ENCODE measurements around the gene FBXL15. TPM values are rescaled to one million over a fixed set of nuclear protein-coding genes. Genes with fewer than 3 reads are reported as not detected.

FBXL15 gene
- polyA plus RNA-seq = 9.2 and 23.8 TPM in 2 replicates

DNA sequence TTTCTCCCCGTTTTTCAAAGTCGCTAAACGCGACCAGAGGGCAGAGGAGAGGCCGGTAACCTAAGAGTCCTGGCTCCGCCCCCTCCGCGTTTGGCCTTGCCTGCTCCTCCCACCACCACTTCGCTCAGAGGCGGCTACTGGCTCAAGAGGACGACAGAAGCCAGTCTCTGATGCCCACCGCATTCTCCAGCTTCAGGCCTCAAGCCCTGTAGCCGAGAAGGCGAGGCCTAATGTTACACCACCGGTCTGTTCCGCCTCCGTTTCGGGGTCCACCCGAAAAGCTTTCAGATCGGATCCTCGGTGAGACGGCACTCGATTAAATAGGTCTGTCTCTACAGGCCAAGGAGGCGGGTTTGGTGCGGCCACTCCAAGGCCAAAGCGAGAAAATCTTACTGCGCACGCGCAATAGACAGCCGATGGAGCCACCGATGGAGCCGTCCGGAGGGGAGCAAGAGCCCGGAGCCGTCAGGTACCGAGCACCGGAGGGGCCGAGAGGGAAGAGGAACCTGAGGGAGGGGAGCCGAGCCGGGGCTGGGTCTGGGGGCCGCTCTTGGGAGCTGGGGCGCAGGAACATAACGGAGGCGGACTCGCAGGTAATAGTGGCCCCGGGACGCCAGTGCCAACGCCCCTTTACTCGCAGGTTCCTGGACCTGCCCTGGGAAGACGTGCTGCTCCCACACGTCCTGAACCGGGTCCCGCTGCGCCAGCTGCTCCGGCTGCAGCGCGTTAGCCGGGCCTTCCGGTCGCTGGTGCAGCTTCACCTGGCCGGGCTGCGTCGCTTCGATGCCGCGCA, at the start of gene FBXL15:
Gene FBXL15, plus strand, starts transcription at position 123 of the 793 bp plus-strand sequence. Its CDS starts 294 bp downstream, at position 417.

DNA sequence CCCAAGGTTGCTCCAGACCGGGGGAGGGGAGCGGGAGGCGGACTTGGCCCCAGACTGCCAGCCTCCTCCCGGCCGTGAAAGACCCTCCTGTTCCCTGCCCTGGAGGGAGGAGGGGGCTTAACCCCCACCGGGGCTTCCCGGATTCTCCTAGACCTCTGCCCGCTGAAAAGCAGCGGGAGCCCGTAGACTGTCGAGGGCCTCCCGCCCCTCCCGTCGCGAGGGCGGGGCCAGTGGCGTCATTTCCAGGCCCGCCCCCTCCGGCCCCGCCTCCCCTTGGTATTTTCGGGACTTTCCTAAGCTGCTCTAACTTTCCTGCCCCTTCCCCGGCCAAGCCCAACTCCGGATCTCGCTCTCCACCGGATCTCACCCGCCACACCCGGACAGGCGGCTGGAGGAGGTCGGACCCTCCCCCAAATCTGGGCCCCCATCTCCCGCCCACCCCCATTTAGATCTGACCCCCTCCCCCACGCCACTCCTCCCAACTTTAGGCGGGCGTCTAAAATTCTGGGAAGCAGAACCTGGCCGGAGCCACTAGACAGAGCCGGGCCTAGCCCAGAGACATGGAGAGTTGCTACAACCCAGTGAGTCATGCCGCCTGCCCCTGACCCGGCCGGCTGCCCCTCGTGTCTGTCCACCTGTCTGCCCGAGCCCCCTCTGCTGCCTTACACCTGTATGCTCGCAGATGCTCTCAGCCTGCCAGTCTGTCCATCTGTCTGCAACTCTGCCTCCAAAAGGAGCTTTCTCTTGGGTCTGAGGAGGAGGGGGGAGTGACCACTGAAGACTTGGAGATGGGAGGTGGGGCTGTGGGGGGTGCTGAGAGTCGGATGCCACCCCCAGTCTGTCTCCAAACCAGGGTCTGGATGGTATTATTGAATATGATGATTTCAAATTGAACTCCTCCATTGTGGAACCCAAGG, 25.0 kb upstream of the FBXL15 start, which contains the start of gene NFKB2:
Gene NFKB2, plus strand, starts transcription at position 306 of the 917 bp plus-strand sequence. Its CDS starts 255 bp downstream, at position 561.

GRCh38 chr10:102418622-102419268, 1.9 kb upstream of the FBXL15 start, which contains the start of gene PSD:
TSS of gene PSD (minus strand) at chr10:102418785. CDS start at chr10:102417038, 1,747 bp downstream.

GRCh38 chr10:102432162-102432950, 11.7 kb downstream of the FBXL15 start, which contains the start of gene CUEDC2:
TSS of gene CUEDC2 (minus strand) at chr10:102432574. CDS start at chr10:102425188, 7,386 bp downstream.

DNA sequence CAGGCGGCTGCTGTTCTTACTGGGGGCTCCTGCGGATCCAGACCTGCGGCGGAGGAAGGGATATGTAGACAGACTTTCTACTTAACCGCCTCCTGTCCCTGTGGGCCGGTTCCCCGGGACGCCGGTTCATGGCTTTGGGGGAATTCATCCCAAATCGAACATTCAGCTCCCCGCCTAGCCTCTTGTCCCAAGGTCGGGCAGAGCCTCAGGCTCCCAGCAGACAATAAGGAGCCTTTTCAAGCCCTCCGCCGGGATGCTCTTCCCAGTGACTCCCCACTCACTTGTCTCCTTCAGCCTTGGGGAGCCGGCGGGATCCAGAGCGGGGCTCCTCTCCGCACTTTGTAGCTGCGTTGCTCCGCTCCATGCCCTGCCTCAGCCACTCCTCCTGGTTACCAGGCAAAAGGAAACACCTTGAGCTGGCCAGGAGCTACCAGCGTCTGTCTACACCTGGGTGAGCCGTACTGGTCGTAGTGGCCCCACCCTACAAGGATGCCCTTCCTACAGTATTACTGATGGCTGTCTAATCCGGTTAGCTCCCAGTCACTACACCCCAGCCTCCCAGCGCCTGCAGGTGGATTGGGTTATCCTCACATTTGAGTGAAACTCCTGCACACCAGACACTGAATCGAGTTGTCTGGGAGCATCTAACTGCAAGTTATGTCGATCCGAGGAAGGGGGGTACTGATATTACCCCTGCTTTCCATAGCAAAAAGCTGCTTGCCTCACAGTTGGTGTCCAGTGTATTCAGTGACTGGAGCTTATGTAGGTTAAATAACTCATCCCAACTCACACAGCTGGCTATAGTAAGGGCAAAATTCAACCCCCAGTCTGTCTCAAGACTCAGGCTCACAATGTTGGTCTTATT, 30.7 kb downstream of the FBXL15 start, which contains the start of gene C10orf95:
Gene C10orf95, minus strand, starts transcription at position 439 of the 865 bp plus-strand sequence. CDS start 450 bp downstream, outside the sequence.

Other genes starting within 250 kb of the FBXL15 start
- 1.8 and 3.2 TPM in 2 replicates for gene ELOVL3, start 194.5 kb upstream of the FBXL15 start, polyA plus RNA-seq
- 0.28 TPM in 1 of 2 replicates, not detected in the other for gene PITX3, start 179.3 kb upstream of the FBXL15 start, polyA plus RNA-seq
- gene GBF1, start 175.3 kb upstream of the FBXL15 start, polyA plus RNA-seq = 16.2 and 16.4 TPM in 2 replicates
- gene NFKB2, start 25.1 kb upstream of the FBXL15 start, polyA plus RNA-seq = not detected in 2 replicates
- gene PSD, start 2.1 kb upstream of the FBXL15 start, polyA plus RNA-seq = 1.1 and 1.7 TPM in 2 replicates
- gene CUEDC2, start 11.7 kb downstream of the FBXL15 start, polyA plus RNA-seq = 42.7 and 48.3 TPM in 2 replicates
- not detected in 2 replicates for gene C10orf95, start 30.7 kb downstream of the FBXL15 start, polyA plus RNA-seq
- 94.0 and 138 TPM in 2 replicates for gene ACTR1A, start 81.9 kb downstream of the FBXL15 start, polyA plus RNA-seq
- gene SUFU, start 83.1 kb downstream of the FBXL15 start, polyA plus RNA-seq = 0.47 and 0.94 TPM in 2 replicates
- gene TRIM8, start 223.6 kb downstream of the FBXL15 start, polyA plus RNA-seq = 25.4 and 27.6 TPM in 2 replicates

All from Purkinje cell (primary cell).